Nephron progenitor cell (in vitro differentiated cells): ENCODE measurements around the gene MAP4K4.

Experiments used
- DNase-seq: peaks from one replicate; pipeline ENCODE4 v3.0.0; 2021
- H3K27ac Mint-ChIP-seq: 2 replicates; pipeline ENCODE4 v1.8.0; 2021; ENCODE audit warnings: mild to moderate bottlenecking, moderate library complexity, mixed read lengths
- H3K27me3 Mint-ChIP-seq: 2 replicates; pipeline ENCODE4 v1.8.0; 2021; ENCODE audit warnings: mild to moderate bottlenecking, low read depth, mixed read lengths; ENCODE audit not compliant: poor library complexity
- H3K36me3 Mint-ChIP-seq: 2 replicates; pipeline ENCODE4 v1.8.0; 2021; ENCODE audit warnings: low read depth, mixed read lengths
- H3K4me1 Mint-ChIP-seq: 2 replicates; pipeline ENCODE4 v1.8.0; 2021; ENCODE audit warnings: mixed read lengths
- H3K4me3 Mint-ChIP-seq: 2 replicates; pipeline ENCODE4 v1.8.0; 2021; ENCODE audit warnings: mild to moderate bottlenecking, moderate library complexity, mixed read lengths
- H3K9me3 Mint-ChIP-seq: 2 replicates; pipeline ENCODE4 v1.8.0; 2021; ENCODE audit warnings: mild to moderate bottlenecking, moderate library complexity, mixed read lengths
- CTCF ChIP-seq: fragments of 200-600 bp; sonication (generic); IDR thresholded peaks from 2 replicates; pipeline ENCODE4 v1.5.0; 2021; ENCODE audit warnings: antibody characterized with exemption

MAP4K4 gene

GRCh38 chr2:101821059-101821805, 123.7 kb downstream of the MAP4K4 start:
- H3K9me3 Mint-ChIP-seq, result no peaks in the 10 kb centered on the region
- no peaks in the 10 kb centered on the region for H3K27me3 Mint-ChIP-seq
- H3K27ac Mint-ChIP-seq, result no peak overlapping the region
- no peak overlapping the region for H3K4me3 Mint-ChIP-seq
- H3K36me3 Mint-ChIP-seq, result peaks cover 17% of the 10 kb centered on the region
- H3K4me1 Mint-ChIP-seq, result peaks cover 55% of the 10 kb centered on the region
- no peak for DNase-seq
- no peak for TF ChIP-seq CTCF

GRCh38 chr2:101821828-101822458, 124.4 kb downstream of the MAP4K4 start:
- Mint-ChIP-seq H3K9me3 (no peaks in the 10 kb centered on the region), H3K36me3 (peaks cover 17% of the 10 kb centered on the region), H3K4me3 (no peak overlapping the region), H3K27ac (no peak overlapping the region), H3K27me3 (no peaks in the 10 kb centered on the region), H3K4me1 (peaks cover 48% of the 10 kb centered on the region)
- DNase-seq, result no peak
- TF ChIP-seq CTCF, result no peak

- H3K4me1 Mint-ChIP-seq, result peaks cover 34% of the 10 kb centered on the region
Measured at GRCh38 chr2:101823347-101823791, 125.9 kb downstream of the MAP4K4 start.

GRCh38 chr2:101823859-101824258, 126.4 kb downstream of the MAP4K4 start:
- Mint-ChIP-seq H3K36me3 (peaks cover 31% of the 10 kb centered on the region), H3K4me1 (peaks cover 29% of the 10 kb centered on the region), H3K4me3 (no peak overlapping the region), H3K27me3 (no peaks in the 10 kb centered on the region), H3K9me3 (no peaks in the 10 kb centered on the region), H3K27ac (no peak overlapping the region)
- DNase-seq, result no peak
- no peak for TF ChIP-seq CTCF

More at GRCh38 chr2:101823347-101823791, 125.9 kb downstream of the MAP4K4 start:
- Mint-ChIP-seq H3K4me3 (no peak overlapping the region), H3K27ac (peak overlapping the region; percentile 55), H3K36me3 (peaks cover 31% of the 10 kb centered on the region), H3K9me3 (no peaks in the 10 kb centered on the region), H3K27me3 (no peaks in the 10 kb centered on the region)
- DNase-seq, result peak; percentile 51
- peak; percentile 53 for TF ChIP-seq CTCF

- H3K36me3 Mint-ChIP-seq, result peaks cover 49% of the 10 kb centered on the region
- no peaks in the 10 kb centered on the region for H3K9me3 Mint-ChIP-seq
- no peak for DNase-seq
- peak overlapping the region; percentile 21 for H3K27ac Mint-ChIP-seq
- TF ChIP-seq CTCF, result no peak
- H3K4me3 Mint-ChIP-seq, result no peak overlapping the region
- H3K27me3 Mint-ChIP-seq, result no peaks in the 10 kb centered on the region
- H3K4me1 Mint-ChIP-seq, result peaks cover 14% of the 10 kb centered on the region
Measured at GRCh38 chr2:101826716-101827115, 129.2 kb downstream of the MAP4K4 start.

- peaks cover 49% of the 10 kb centered on the region for H3K36me3 Mint-ChIP-seq
- H3K9me3 Mint-ChIP-seq, result no peaks in the 10 kb centered on the region
- TF ChIP-seq CTCF, result no peak
Measured at GRCh38 chr2:101827246-101827645, 129.7 kb downstream of the MAP4K4 start.

More at GRCh38 chr2:101827246-101827645, 129.7 kb downstream of the MAP4K4 start:
- no peak overlapping the region for H3K4me3 Mint-ChIP-seq
- peaks cover 14% of the 10 kb centered on the region for H3K4me1 Mint-ChIP-seq
- no peak for DNase-seq
- H3K27ac Mint-ChIP-seq, result peak overlapping the region; percentile 21
- no peaks in the 10 kb centered on the region for H3K27me3 Mint-ChIP-seq
